ENCODE data around the gene HOXC11. TPM values are rescaled to one million over a fixed set of nuclear protein-coding genes. Genes with fewer than 3 reads are reported as not detected.

Gene HOXC11
- total RNA-seq, 1 donor from 2014 or later: not detected

GRCh38 chr12:53949631-53950436, 23.1 kb upstream of the HOXC11 start:
- peaks cover 96% of the 10 kb centered on the region for H3K27me3 Mint-ChIP-seq (ENCODE audit: unreplicated experiment)
- H3K4me1 Mint-ChIP-seq (ENCODE audit: unreplicated experiment): peaks cover 8% of the 10 kb centered on the region
- H3K27ac Mint-ChIP-seq (ENCODE audit: unreplicated experiment): no peak overlapping the region
- TF ChIP-seq CTCF (IDR thresholded peaks at IDR 0.05): no peak
- H3K9me3 Mint-ChIP-seq (ENCODE audit: unreplicated experiment): no peaks in the 10 kb centered on the region
- H3K4me3 Mint-ChIP-seq (ENCODE audit: unreplicated experiment): no peak overlapping the region
- DNase-seq (ENCODE audit: extremely low spot score, unreplicated experiment): no peak
- H3K36me3 Mint-ChIP-seq (ENCODE audit: unreplicated experiment): no peaks in the 10 kb centered on the region

GRCh38 chr12:53950437-53950773, 22.5 kb upstream of the HOXC11 start:
- Mint-ChIP-seq H3K27ac (ENCODE audit: unreplicated experiment) (no peak overlapping the region), H3K4me3 (ENCODE audit: unreplicated experiment) (no peak overlapping the region), H3K4me1 (ENCODE audit: unreplicated experiment) (peaks cover 8% of the 10 kb centered on the region), H3K36me3 (ENCODE audit: unreplicated experiment) (no peaks in the 10 kb centered on the region), H3K27me3 (ENCODE audit: unreplicated experiment) (peaks cover 92% of the 10 kb centered on the region), H3K9me3 (ENCODE audit: unreplicated experiment) (no peaks in the 10 kb centered on the region)
- no peak for TF ChIP-seq CTCF (IDR thresholded peaks at IDR 0.05)
- DNase-seq (ENCODE audit: extremely low spot score, unreplicated experiment): no peak

- no peak for TF ChIP-seq CTCF (IDR thresholded peaks at IDR 0.05)
- H3K36me3 Mint-ChIP-seq (ENCODE audit: unreplicated experiment): no peaks in the 10 kb centered on the region
- no peak overlapping the region for H3K4me3 Mint-ChIP-seq (ENCODE audit: unreplicated experiment)
- H3K27me3 Mint-ChIP-seq (ENCODE audit: unreplicated experiment): peaks cover 92% of the 10 kb centered on the region
- DNase-seq (ENCODE audit: extremely low spot score, unreplicated experiment): no peak
- peaks cover 8% of the 10 kb centered on the region for H3K4me1 Mint-ChIP-seq (ENCODE audit: unreplicated experiment)
- no peak overlapping the region for H3K27ac Mint-ChIP-seq (ENCODE audit: unreplicated experiment)
- H3K9me3 Mint-ChIP-seq (ENCODE audit: unreplicated experiment): no peaks in the 10 kb centered on the region
Measured at GRCh38 chr12:53950789-53951576, 21.9 kb upstream of the HOXC11 start.

- Mint-ChIP-seq H3K36me3 (ENCODE audit: unreplicated experiment) (no peaks in the 10 kb centered on the region), H3K9me3 (ENCODE audit: unreplicated experiment) (no peaks in the 10 kb centered on the region), H3K27ac (ENCODE audit: unreplicated experiment) (no peak overlapping the region), H3K4me1 (ENCODE audit: unreplicated experiment) (peaks cover 8% of the 10 kb centered on the region), H3K27me3 (ENCODE audit: unreplicated experiment) (peaks cover 92% of the 10 kb centered on the region), H3K4me3 (ENCODE audit: unreplicated experiment) (no peak overlapping the region)
- no peak for TF ChIP-seq CTCF (IDR thresholded peaks at IDR 0.05)
- DNase-seq (ENCODE audit: extremely low spot score, unreplicated experiment): no peak
Measured at GRCh38 chr12:53951577-53952334, 21.2 kb upstream of the HOXC11 start.

- no peak overlapping the region for H3K4me3 Mint-ChIP-seq (ENCODE audit: unreplicated experiment)
- H3K4me1 Mint-ChIP-seq (ENCODE audit: unreplicated experiment): peaks cover 8% of the 10 kb centered on the region
- no peaks in the 10 kb centered on the region for H3K9me3 Mint-ChIP-seq (ENCODE audit: unreplicated experiment)
- H3K27ac Mint-ChIP-seq (ENCODE audit: unreplicated experiment): no peak overlapping the region
- DNase-seq (ENCODE audit: extremely low spot score, unreplicated experiment): no peak
- no peaks in the 10 kb centered on the region for H3K36me3 Mint-ChIP-seq (ENCODE audit: unreplicated experiment)
- H3K27me3 Mint-ChIP-seq (ENCODE audit: unreplicated experiment): peaks cover 93% of the 10 kb centered on the region
- TF ChIP-seq CTCF (IDR thresholded peaks at IDR 0.05): no peak
Measured at GRCh38 chr12:53952335-53952694, 20.6 kb upstream of the HOXC11 start.
